Measurements from ENCODE around the gene LIPC.
A peak's percentile ranks its signal among the peaks of the same experiment; 100 is the strongest.

LIPC gene

GRCh38 chr15:58463815-58464650, 32.2 kb downstream of the LIPC start:
- H3K4me2 ChIP-seq = peak overlapping the region; percentile 86
- H3K4me1 ChIP-seq (ENCODE audit: low read depth, poor library complexity, severe bottlenecking) = peaks cover 94% of the 10 kb centered on the region
- H3K36me3 ChIP-seq (ENCODE audit: insufficient read depth) = no peaks in the 10 kb centered on the region
- TF ChIP-seq, protein P1, sequence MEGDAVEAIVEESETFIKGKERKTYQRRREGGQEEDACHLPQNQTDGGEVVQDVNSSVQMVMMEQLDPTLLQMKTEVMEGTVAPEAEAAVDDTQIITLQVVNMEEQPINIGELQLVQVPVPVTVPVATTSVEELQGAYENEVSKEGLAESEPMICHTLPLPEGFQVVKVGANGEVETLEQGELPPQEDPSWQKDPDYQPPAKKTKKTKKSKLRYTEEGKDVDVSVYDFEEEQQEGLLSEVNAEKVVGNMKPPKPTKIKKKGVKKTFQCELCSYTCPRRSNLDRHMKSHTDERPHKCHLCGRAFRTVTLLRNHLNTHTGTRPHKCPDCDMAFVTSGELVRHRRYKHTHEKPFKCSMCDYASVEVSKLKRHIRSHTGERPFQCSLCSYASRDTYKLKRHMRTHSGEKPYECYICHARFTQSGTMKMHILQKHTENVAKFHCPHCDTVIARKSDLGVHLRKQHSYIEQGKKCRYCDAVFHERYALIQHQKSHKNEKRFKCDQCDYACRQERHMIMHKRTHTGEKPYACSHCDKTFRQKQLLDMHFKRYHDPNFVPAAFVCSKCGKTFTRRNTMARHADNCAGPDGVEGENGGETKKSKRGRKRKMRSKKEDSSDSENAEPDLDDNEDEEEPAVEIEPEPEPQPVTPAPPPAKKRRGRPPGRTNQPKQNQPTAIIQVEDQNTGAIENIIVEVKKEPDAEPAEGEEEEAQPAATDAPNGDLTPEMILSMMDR (conservative IDR thresholded peaks at IDR 0.05; ENCODE audit: low read depth, low read length) = no peak
- H2AFZ ChIP-seq (ENCODE audit: low read depth) = no peak overlapping the region
- no peak overlapping the region for H3K4me3 ChIP-seq (IDR thresholded peaks at IDR 0.05; ENCODE audit: insufficient read depth, low read depth, low read length)
- no peaks in the 10 kb centered on the region for H3K79me2 ChIP-seq (ENCODE audit: insufficient read depth, low read depth)
- H3K27ac ChIP-seq = peak overlapping the region; percentile 74
- H3K27me3 ChIP-seq (ENCODE audit: insufficient read depth, low read depth) = no peaks in the 10 kb centered on the region
- H3K9ac ChIP-seq = peak overlapping the region; percentile 9; the same call in 1 of the 2 replicates
- no peaks in the 10 kb centered on the region for H4K20me1 ChIP-seq (ENCODE audit: insufficient read depth)

GRCh38 chr15:58465070-58465469, 33.3 kb downstream of the LIPC start:
- no peak overlapping the region for H3K4me3 ChIP-seq (IDR thresholded peaks at IDR 0.05; ENCODE audit: insufficient read depth, low read depth, low read length)
- peak overlapping the region; percentile 86; the same call in 1 of the 2 replicates for H3K4me2 ChIP-seq

DNA sequence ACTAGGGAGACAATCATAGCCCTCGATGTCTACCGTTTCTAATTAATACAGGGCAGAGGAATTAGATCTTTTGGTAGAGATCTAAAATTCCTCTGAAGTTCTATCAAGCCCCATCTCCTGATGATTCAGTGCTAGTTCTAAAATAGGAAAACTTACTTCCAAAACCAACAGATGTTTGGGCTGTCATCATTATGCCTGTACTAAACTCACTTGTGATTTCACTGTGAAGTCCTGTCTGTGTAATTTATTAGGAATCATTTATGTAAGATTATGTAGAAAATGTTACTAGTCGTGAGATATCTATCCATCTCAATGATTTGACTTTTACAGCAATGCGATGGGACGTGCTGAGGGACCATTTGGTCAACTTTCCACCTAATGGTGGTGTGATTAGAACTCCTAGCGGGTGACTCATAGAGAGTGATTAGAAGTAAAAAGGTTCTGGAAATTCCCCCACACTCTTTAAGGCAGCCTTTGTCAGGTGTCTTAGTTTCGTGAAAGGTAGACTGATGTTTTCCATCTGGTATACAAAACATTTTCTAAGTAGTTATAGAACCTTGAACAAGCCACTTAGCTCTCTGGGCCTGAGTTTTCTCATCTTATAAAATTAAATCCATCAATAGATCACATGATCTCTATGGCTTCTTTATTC, 34.2 kb downstream of the LIPC start:
- peaks cover 97% of the 10 kb centered on the region for H3K4me1 ChIP-seq (ENCODE audit: low read depth, poor library complexity, severe bottlenecking)

More at GRCh38 chr15:58465070-58465469, 33.3 kb downstream of the LIPC start:
- Histone ChIP-seq H2AFZ (ENCODE audit: low read depth) (no peak overlapping the region), H3K27me3 (ENCODE audit: insufficient read depth, low read depth) (no peaks in the 10 kb centered on the region), H4K20me1 (ENCODE audit: insufficient read depth) (no peaks in the 10 kb centered on the region), H3K27ac (peak overlapping the region; percentile 74), H3K36me3 (ENCODE audit: insufficient read depth) (no peaks in the 10 kb centered on the region), H3K79me2 (ENCODE audit: insufficient read depth, low read depth) (no peaks in the 10 kb centered on the region), H3K4me1 (ENCODE audit: low read depth, poor library complexity, severe bottlenecking) (peaks cover 94% of the 10 kb centered on the region), H3K9ac (no peak overlapping the region)
- TF ChIP-seq, protein P1 (conservative IDR thresholded peaks at IDR 0.05; ENCODE audit: low read depth, low read length) = no peak

DNA sequence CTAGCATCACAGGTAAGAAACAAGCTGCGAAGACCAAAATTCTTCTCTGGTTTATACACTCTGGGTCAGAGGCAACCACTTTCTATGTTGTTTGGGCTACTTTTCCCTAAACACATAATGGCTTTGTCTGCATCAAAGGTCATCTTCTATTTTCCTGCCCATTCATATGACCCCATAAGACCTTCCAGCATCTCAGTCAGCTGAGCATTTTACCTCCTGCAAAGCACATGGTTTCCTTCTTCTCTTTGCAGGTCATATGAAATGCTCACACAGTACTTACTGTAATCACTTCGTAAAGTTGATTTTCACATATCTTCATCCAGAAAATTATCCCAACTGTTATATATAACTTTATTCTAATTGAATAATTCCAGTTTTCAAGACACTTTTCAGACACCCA, 34.8 kb downstream of the LIPC start:
- TF ChIP-seq, protein P1 (conservative IDR thresholded peaks at IDR 0.05; ENCODE audit: low read depth, low read length) = no peak
- Histone ChIP-seq H3K79me2 (ENCODE audit: insufficient read depth, low read depth) (no peaks in the 10 kb centered on the region), H3K9ac (no peak overlapping the region), H4K20me1 (ENCODE audit: insufficient read depth) (no peaks in the 10 kb centered on the region), H3K27ac (peak overlapping the region; percentile 74; the same call in 1 of the 2 replicates), H3K27me3 (ENCODE audit: insufficient read depth, low read depth) (no peaks in the 10 kb centered on the region), H2AFZ (ENCODE audit: low read depth) (no peak overlapping the region), H3K4me1 (ENCODE audit: low read depth, poor library complexity, severe bottlenecking) (peaks cover 99% of the 10 kb centered on the region), H3K36me3 (ENCODE audit: insufficient read depth) (no peaks in the 10 kb centered on the region), H3K4me2 (peak overlapping the region; percentile 86), H3K4me3 (IDR thresholded peaks at IDR 0.05; ENCODE audit: insufficient read depth, low read depth, low read length) (no peak overlapping the region)

More for the DNA sequence above, 34.2 kb downstream of the LIPC start:
- Histone ChIP-seq H3K79me2 (ENCODE audit: insufficient read depth, low read depth) (no peaks in the 10 kb centered on the region), H3K4me2 (peak overlapping the region; percentile 86), H3K27ac (peak overlapping the region; percentile 74), H2AFZ (ENCODE audit: low read depth) (no peak overlapping the region), H3K4me3 (IDR thresholded peaks at IDR 0.05; ENCODE audit: insufficient read depth, low read depth, low read length) (no peak overlapping the region), H3K9ac (no peak overlapping the region), H3K36me3 (ENCODE audit: insufficient read depth) (no peaks in the 10 kb centered on the region), H3K27me3 (ENCODE audit: insufficient read depth, low read depth) (no peaks in the 10 kb centered on the region), H4K20me1 (ENCODE audit: insufficient read depth) (no peaks in the 10 kb centered on the region)
- TF ChIP-seq, protein P1 (conservative IDR thresholded peaks at IDR 0.05; ENCODE audit: low read depth, low read length) = no peak
